Renal cortex interstitium (tissue), 11 donors: ENCODE results near the gene AFAP1L2. TPM values are rescaled to one million over a fixed set of nuclear protein-coding genes. Genes with fewer than 3 reads are reported as not detected.

Experiments
- DNase-seq, 11 donors: peaks; one replicate each; pipeline ENCODE4 v3.0.0-alpha.2; 2013; ENCODE audit warnings: low read depth in 9 of 11, low spot score in 4 of 11; ENCODE audit errors: extremely low read depth in 1 of 11
- polyA plus RNA-seq, 3 donors: library from polyadenylated mRNA; unstranded; fragments of 120-200 nt; gene quantifications; one replicate each; pipeline ENCODE4 v1.2.1, GENCODE V29; 2013; ENCODE audit not compliant: insufficient read length in 3 of 3

The AFAP1L2 gene
- polyA plus RNA-seq, 3 donors, result 33.0 to 41.6 (median 36.6) TPM

DNA sequence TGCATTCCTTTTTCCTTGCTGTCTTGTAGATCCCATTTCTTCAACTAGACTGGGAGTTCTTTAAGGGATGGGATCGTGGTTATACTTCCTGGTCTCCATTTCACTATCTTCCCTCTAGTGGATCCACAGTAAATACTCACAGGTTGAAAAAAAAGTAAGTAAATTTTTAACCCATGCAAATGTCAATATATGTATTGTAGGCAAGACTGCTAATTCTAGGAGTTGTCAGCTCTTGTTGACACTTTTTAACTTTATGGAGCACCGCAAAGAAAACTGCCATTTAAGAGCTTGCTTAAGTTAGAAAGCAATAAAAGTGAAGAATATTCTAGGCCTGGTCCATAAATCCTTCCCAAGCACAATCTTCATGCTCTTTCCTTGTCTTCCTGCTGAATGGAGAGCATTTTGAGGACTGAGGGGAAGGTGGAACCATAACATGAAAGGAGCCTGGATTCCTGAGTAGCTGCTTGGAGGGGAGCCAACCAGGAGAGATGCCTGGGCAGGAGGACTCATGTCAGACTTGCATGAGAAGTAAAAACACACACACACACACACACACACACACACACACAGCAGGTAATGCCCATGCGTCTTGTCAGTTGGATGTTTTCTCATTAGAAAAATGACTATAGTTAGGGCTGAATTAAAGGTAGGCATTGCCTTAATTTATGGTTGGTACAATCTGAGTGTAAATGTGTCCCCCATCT lies 133.1 kb downstream of the AFAP1L2 start:
- DNase-seq, result no peak

DNA sequence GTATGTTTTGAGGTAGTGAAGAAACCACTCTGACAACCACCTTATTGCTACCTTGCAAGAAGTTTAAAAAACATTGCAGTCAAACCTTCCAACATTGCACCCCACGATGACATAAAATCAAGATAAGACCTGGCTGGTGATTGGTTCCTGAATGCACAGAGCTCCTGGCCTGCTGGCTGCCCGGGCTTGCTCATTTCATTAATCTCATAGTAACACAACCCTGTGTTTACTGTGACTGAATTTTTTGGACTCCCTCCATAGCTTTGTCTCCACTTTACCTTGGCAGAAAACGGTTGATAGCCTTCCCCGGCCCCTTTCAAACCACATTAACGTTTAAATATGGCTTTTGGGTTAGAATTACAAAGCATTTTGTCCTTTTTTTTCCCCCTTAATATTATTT lies 137.8 kb downstream of the AFAP1L2 start:
- no peak for DNase-seq

DNA sequence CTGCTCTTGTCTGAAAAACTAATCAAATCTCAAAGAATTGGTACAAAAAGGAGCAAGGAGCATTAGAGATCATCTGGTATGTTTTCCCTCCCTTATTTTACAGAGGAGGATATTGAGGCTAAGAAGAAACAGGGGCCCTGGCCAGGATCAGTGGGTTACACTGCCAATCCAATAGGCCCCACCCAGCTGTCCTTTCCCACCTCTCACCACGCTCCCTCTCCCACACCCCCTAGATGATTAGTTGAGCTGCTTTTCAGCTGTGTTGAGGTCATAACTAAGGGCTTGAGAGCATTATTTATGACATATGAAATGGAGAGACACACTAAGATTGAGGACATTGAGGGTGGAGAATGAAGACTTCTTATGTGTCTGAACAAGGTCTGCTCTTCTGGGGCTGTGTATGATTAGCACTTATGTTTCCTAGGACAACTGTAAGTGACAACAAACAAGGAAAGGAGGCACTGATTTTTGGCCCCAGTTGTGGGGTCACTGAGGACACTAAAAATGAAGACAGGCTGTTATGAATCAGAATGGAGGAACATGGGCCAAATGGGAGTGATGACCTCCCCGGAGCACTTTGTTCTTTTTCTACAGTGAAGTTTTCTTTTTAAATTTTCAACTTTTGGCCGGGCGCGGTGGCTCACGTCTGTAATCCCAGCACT lies 138.8 kb downstream of the AFAP1L2 start:
- DNase-seq, result no peak

DNA sequence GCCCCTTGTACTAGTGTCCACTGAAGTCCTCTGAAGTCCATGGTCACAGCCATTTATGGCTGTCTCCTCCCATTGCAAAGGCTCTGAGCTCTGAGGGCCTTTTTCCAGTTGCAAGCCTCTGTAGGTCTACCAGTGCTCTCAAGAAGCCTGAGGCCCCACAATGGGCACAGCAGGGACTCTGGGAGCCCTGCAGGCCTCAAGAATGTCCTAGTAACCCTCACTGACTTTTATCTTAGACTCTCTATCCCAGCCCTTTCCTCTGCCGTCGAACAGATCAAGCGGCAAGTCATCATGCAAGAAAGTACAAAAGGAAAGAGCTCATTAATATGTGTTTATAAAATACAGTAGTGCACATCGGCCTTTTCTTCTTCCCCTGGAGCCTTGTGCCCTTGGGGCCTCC lies 141.8 kb downstream of the AFAP1L2 start:
- no peak for DNase-seq

DNA sequence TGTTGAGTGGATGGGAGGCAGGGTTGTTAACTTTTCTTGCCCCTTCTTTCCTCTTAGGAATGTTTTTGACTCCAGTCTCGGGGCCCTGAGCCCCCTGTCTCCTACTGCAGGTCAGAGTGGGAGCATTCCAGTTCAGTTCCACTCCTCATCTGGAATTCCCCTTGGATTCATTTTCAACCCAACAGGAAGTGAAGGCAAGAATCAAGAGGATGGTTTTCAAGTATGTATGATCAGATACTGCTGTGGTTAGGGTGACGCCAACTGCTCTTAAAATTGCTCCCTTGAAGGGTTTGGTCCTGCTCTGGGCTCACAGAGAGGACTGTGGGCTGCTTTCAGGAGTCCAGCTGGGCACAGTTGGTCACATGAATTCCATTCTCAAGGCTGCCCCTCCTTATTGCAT lies 143.2 kb downstream of the AFAP1L2 start:
- no peak for DNase-seq

DNA sequence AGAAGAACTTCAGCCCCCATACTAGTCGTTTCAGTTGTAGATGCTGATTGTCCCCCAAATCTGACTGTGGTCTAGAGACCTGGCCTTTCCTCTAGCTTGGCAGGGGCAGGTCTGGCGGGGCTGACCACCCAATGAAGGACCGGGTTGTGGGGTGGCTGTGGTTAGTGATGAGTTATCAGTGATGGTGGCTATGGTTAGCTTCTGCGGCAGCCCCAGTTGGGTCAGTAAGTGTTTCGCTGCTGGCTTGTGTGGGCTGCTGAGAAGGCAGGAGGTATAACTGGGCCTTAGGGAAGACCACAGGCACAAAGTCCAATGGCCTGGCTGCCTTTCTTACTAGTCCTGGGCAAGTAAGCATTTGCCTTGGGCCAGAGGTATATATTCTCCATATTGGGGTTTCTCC lies 143.9 kb downstream of the AFAP1L2 start:
- no peak for DNase-seq

DNA sequence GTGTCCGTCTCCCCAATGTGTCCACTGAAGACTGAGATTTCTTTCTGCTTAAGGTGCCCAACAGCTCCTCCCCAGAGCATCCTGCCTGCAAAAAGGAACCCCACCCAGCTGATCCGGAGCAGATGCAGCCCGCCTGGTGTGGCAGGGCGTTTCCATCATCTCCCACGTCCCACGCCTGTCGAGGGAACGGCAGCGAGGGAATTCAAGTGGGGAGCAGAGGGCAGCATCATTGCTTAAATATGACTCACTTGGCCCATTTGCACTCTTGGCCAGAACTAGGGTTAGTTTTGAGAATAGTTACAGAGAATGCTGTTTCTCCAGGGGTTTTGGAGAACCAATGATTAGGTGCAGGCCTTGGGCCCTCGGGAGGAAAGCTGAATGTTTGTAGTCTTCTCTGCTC lies 144.5 kb downstream of the AFAP1L2 start:
- DNase-seq, result no peak

DNA sequence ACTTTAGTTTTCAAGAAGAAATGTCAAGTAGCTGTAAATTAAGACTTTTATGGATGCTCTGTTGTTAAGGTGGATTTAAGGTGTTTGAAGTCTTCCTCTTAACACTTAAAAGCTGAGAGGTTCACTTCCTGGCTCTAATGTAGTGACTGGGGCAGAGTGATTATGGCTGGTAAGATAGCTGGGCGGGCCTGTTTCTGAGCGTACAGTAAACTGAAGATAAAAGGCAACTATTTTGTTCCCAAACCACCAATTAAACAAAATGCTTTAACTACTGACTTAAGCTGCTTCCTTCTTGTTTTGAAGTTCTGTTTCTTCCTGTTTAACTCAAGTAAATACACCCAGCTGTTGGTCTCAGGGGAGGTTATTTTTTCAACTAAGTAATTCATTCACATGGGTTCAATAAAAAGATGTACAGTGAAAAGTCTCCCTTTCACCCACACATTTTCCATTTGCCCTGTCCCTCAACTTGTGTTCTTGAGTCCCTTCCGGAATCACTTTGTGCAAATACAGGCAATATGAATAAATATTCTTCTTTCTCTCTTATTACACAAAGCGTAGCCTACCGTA lies 145.9 kb downstream of the AFAP1L2 start:
- no peak for DNase-seq

DNA sequence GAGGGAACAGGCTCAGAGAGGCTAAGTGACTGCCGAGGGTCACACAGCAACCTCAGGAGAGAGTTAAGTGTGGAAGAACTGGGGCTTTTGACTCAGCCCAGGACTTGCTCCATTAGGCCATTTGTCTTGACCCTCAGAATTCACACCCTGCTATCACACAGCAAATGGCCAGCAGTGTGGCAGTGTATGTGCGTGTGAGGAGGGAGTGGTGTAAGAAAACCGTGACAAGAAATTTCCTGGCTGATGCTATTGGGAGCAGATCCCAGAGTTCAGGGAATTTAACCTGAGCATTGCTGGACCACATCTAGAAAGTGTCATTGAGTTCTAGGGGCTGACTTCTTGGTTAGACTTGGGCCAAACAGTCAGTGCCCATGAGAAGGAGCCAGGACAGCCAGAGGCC lies 146.8 kb downstream of the AFAP1L2 start:
- DNase-seq, result no peak

DNA sequence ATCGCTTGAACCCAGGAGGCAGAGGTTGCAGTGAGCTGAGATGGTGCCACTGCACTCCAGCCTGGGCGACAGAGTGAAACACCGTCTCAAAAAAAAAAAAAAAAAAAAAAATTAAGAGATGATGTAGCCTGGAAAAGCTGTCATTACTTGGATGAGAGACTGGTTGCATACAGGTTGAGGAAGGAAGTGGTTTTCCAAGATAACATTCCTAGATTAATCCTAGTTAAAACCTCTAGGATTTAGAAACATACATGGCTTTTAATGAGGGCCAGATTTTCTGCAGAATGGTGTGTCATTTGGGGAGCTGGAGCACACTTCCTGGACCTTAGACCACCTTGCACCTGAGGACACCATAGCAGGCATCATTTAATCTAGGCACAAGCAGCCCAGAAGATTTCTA lies 147.5 kb downstream of the AFAP1L2 start:
- no peak for DNase-seq

DNA sequence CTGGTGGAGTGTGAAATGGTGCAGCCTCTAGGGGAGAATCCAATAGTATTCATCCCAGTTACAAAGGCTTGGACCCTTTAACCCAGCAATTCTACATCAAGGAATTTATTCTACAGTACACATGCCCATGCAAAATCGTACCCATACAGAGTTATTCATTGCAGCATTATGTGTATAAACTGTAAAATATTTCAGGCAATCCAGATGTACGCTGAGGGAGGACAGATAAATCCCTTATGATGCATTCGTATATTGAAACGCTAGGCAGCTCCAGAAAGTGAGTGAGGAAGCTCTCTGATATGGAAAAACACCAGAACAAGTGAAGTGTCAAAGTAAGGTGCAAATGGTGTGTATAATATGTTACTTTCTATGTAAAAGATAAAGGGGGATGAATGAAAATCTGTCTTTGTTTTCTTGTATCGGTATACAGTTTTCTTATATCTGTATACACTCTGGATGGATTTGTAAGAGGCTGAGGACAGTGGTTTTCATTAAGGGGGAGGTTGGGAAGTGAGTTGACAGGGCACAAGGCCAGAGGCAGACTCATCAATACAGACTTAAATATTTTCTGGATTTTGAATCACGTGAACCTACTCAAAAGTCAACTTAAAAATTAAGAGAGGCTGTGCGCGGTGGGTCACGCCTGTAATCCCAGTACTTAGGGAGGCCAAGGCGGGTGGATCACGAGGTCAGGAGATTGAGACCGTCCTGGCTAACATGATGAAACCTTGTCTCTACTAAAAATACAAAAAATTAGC lies 148.1 kb downstream of the AFAP1L2 start:
- DNase-seq, result no peak

DNA sequence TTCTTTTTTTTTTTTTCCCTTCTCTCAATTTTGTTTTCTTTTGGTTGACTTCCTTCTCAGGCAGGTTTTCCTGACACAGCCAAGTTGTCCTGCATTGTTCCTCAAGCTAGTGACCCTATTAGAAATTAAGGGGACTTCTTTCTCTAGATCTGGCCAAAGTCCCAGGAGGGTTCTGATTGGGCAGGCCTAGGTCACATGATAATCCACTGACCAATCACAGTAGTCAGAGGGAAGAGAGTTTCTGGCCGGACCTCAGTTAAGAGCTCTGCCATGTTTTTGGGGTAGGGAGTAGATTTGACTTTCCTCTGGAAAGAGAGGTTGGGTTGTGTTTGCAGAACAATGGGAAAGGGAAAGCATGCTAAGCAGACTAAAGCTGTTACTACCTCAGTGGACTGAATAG lies 149.1 kb downstream of the AFAP1L2 start:
- DNase-seq, result no peak

DNA sequence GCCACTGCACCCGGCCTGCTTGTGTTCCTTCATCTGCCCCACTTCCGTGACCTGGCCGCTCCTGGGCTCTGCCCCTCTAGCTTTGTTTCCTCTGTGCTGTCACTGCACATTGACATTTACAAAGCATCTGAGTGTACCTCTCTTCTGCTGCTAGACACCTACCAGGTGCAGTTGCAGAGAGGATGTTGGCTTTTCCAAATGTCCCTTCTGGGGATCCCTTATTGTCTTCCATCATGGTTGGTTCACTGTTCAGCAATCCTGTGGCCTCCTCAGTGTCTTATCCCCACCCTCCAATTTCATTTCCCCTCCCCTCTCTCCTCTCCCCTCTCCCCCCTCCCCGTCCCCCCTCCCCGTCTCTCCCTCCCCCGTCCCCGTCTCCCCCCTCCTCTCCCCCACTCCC lies 151.4 kb downstream of the AFAP1L2 start:
- no peak for DNase-seq

DNA sequence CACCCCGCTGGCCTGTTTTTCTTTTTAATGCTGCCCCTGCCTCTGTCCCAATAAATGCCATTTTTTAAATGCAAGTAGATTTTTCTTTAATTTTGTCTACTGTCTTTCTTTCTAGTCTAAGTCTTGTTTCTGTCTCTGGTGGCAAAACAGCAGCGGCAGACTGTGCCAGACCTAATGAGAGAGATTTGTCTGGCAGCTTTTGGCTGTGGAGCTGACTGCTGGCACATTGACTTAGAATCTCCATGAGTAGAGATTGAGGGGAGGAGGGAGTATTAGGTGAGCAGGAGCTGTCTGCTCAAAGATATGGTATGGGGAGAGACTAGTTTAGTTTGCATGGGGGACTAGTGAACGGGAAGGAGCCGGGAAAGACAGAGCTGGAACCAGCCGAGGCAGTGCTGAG lies 152.2 kb downstream of the AFAP1L2 start:
- no peak for DNase-seq

DNA sequence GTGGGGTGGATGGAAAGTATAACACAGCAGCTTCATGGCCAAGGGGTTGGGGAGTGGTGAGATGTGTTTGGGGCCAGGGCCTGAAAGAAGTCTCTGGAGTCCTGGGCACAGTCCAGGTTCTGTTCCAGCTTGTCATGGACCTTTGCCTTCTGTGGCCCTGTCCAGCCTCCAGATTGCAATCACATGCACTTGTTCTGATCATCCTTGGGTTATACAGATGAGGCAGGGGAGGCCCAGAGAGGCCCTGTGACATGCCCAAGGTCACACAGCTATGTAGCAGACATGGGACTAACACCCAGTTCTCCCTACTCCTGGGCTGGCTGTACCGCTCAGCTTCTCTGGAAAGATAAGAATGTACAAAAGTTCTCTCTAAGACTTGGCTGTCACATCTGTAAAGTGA lies 153.6 kb downstream of the AFAP1L2 start:
- no peak for DNase-seq

DNA sequence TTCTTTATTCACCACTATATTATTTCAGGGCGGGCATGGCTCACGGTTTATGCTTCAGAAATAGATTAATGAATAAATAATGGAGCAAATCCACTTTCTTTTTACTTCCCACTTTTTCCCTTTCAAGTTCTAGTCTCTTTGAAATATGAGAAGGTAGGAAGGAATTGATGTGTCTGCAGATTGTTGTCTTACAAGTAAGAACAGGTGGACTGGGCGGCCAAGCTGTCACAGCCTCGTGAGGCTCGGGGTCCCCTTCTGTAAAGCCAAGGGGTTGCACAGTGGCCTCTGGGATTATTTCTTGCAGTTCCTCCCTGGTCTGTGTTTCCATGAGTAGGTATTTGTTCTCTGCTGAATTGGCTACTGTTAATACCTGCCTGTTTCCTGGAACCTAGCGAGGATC lies 154.1 kb downstream of the AFAP1L2 start:
- no peak for DNase-seq

DNA sequence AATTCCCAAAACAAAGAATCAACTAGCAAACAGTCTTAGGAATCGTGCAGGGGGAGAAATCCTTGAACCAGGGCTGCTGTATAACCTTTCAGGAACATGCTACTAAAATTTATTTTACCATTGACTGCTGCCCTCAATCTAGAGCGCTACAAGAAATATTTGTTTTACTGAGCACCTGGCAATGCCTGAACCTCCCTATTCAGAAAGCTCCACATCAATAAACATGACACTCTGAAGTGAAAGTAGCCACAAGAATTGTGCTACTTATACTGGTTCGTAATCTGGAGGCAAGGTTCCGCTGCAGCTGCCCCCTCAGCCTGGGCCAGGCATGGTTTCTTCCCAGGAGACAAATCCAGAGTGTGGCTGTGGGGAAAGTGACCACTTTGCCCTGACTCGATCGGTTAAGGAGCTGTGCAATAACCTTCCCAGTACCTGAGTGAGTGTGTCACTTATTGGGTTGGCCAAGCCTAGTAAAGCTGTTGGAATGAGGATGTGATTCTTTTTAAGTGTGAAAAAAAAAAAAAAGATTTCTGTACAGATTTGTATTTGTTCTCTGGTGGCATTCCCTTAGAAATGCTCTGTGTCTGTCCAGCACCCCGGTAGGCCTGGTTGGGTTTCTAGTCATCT lies 157.5 kb downstream of the AFAP1L2 start:
- DNase-seq, result no peak

DNA sequence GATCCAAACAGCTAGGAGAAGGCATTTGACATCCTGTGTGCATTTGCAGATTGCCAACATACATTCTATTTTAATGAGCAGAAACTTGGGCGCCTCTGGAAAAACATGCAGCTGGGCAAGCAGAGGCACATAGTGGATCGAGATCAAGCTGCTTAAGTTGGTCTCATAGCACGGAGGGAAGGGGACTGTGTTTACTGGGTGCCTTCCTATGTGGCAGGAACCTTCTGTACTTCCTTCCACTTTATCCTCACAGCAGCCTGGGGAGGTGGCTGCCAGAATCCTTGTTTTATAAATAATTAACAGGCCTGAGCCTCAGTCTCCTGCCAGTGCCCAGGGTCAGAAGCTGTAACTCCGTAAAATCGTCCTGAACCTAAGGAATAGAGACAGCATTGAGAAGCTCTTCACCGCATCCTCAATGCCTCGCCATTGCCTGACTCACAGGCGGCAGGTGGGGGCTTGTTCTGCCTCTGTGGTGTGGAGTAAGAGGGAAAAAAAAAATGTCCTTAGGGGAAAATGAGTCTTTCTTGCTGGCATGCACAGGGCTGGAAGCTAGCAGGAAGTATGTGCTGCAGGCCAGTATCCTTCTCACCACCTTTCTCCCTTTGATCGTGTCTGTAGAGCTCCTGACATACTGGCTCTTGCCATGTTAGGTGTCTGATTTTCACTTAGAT lies 159.0 kb downstream of the AFAP1L2 start:
- no peak for DNase-seq
